ENCODE results near the gene CSMD2.

The CSMD2 gene

DNA sequence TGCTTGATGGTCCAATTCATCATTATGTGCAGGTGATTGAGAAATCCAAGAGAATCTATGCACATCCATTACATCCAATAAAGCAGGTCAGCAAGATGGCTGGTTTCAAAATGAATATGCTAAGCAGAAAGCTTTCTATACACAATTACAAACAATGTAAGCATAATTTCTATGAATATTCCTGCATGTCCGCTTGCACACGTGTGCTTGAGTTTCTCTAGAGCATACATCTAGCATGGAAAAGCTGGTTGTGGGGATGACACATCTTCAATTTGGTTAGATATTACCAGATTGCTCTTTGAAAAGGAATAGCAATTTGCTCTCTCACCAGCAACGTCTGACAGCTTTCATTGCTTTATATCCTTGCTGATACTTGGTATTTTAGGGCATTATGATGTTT lies 461.6 kb downstream of the CSMD2 start:
- no peak for DNase-seq

GRCh38 chr1:33698361-33699035 lies 466.5 kb downstream of the CSMD2 start:
- no peak for DNase-seq

DNA sequence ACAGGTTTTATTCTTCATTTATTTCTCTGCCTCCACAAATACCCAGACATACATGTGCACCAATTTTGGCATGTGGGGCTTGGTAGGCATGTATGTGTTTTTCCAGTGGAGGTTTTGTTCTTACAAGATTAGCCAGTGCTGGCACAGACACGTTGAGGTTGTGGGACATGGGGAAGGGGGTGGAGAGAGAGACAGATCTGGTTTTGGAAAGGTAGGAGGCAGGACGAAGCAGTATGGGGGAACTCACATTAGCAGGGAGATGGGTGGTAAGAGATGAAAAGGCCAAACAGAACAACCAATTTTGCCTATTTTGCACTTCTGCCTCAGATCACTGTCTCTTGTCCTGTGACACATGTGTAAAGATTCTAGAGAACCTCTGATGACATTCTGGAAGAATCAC lies 467.2 kb downstream of the CSMD2 start:
- DNase-seq, result no peak

DNA sequence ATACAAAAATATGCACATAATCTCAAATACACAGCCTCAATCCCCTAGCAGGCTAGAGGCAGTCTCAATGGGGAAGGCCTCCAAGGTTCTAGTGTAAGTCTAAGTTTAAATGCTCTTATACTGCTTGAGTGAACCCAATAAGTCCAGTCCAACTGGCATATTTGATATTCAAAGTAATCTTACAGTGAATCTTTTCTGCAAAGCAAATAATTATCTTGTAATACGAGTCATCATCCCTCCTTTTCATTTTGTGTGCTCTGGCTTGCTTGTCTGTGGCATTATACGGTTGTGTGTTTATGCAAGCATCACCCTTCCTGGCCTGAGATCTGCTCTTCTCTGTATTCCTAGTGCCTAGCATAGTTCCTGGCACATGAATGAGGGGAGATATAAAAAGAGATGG lies 468.1 kb downstream of the CSMD2 start:
- no peak for DNase-seq

- DNase-seq, result no peak
Measured at GRCh38 chr1:33696311-33696710, 468.7 kb downstream of the CSMD2 start.

GRCh38 chr1:33692206-33693188 lies 472.5 kb downstream of the CSMD2 start:
- DNase-seq, result no peak

GRCh38 chr1:33687000-33687399 lies 478.0 kb downstream of the CSMD2 start:
- DNase-seq, result peak; percentile 12

DNA sequence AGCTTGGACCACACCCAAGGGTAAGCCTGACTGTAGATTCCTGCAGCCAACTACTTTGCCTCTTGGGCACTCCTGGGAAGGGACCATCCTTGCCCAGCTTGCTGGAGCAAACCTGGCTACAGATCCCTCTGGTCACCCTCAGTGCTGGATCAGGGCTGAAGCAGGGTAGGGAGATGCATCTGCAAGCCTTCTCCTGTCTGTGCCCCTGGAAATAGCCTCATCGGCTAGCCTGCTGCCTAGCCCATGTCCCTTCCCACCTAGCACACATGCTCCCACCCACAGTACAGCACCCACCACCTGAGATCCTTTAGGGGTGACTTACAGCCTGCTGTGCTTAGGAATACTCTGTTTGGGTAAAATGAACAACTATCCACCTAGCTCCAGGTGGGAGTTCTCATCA lies 478.5 kb downstream of the CSMD2 start:
- no peak for DNase-seq

- DNase-seq, result no peak
Measured at GRCh38 chr1:33685256-33685655, 479.8 kb downstream of the CSMD2 start.

- DNase-seq, result no peak
Measured at GRCh38 chr1:33684396-33685179, 480.4 kb downstream of the CSMD2 start.

GRCh38 chr1:33683913-33684312 lies 481.1 kb downstream of the CSMD2 start:
- DNase-seq, result no peak

GRCh38 chr1:33682371-33682770 lies 482.7 kb downstream of the CSMD2 start:
- DNase-seq, result no peak

- no peak for DNase-seq
Measured at GRCh38 chr1:33680281-33680840, 484.7 kb downstream of the CSMD2 start.

GRCh38 chr1:33670567-33670966 lies 494.5 kb downstream of the CSMD2 start:
- no peak for DNase-seq

GRCh38 chr1:33668695-33669094 lies 496.3 kb downstream of the CSMD2 start:
- DNase-seq, result no peak

GRCh38 chr1:33667386-33668282 lies 497.4 kb downstream of the CSMD2 start:
- no peak for DNase-seq

- DNase-seq, result no peak
Measured at GRCh38 chr1:33666616-33667015, 498.4 kb downstream of the CSMD2 start.

DNA sequence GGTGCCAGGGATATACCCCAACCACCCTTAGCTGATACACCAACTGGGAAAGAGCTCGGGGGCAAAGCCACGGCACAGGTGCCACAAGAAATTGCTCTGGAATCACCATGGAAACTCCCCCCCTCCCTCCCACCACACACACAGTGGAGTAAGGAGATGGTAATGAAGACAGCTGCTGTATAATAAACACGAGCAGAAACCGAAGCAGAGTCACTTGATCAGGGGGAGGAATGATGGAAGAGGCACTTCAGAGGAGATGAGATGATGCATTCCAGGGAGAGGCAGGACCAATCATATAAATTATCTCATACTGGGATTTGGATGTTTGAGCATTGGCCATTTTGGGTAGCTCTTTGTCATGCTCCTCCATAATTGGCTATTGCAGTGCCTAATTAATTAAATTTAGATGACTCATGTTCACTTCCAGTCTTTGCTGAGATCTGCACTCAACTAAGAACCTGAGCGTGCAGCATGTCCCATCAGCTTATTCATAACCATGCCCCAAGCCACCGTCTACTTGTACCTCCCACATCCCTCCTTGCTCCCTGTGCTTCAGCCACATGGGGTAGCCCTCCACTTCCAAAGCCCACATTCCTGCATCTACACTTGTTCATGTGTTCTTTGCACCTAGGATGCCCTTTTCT lies 503.1 kb downstream of the CSMD2 start:
- DNase-seq, result no peak

- DNase-seq, result no peak
Measured at GRCh38 chr1:33660956-33661355, 504.1 kb downstream of the CSMD2 start.

DNA sequence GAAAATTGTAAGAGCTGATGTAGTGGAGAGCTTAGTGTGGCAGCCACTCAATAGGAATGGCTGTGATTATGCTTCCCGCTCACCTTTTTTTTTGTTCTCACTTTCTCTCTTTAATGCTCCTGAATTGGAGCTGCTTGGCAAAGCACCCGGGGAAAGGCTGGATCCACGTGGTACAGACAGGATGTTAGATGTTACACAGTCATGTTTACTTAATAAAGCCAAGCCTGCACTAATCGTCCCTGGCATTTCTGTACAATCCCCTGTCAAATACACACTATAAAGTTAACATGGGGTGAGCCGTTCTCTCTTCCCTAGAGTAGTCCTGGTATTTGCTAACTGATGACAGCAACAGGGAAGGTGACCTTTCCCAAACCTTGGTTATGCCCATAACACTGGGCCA lies 504.8 kb downstream of the CSMD2 start:
- peak; percentile 24 for DNase-seq

GRCh38 chr1:33659641-33660040 lies 505.4 kb downstream of the CSMD2 start:
- DNase-seq, result no peak

Measured in NCI-H2081 treated with DMSO at 0.1 percent for 48 hours (cell line).